ENCODE results near the gene KIDINS220.

KIDINS220 gene

DNA sequence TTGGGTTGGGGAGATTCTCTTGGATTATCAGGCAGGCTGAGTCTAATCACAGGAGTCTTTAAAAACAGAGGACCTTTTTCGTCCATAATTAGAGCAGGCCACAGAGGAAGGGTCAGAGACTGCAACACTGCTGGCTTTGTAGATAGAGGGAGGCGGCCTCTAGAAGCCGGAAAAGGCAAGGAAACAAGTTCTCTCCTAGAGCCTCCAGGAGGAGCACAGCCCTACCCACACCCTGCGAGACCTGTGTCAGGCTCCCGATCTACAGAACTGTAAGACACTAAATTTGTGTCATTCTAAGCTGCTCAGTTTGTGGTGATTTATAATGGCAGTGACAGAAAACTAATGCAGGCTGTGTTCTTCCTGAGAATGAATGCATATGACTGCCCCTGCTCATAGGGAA, 140.2 kb downstream of the KIDINS220 start:
- no peak for DNase-seq (ENCODE audit: low read depth in 2 of 2)

DNA sequence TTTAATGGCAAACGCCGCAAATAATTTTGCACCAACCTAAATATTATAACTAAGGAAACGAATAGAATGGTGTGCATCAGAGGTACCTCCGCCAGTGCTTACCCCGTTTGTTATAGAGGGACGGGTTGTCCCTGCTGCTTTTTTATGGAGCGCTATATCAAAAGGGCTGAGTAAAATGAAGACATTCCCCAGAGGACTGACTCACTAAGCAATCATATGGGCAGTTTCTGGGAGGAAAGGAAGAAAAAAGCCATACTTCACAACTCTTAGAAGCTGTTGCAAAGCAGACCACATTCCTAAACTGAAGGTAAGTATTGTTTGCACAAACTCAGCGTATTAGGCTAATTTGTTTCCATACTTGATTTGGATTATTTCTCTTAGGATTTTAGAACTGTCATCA, 142.7 kb downstream of the KIDINS220 start:
- DNase-seq (ENCODE audit: low read depth in 2 of 2) = no peak

DNA sequence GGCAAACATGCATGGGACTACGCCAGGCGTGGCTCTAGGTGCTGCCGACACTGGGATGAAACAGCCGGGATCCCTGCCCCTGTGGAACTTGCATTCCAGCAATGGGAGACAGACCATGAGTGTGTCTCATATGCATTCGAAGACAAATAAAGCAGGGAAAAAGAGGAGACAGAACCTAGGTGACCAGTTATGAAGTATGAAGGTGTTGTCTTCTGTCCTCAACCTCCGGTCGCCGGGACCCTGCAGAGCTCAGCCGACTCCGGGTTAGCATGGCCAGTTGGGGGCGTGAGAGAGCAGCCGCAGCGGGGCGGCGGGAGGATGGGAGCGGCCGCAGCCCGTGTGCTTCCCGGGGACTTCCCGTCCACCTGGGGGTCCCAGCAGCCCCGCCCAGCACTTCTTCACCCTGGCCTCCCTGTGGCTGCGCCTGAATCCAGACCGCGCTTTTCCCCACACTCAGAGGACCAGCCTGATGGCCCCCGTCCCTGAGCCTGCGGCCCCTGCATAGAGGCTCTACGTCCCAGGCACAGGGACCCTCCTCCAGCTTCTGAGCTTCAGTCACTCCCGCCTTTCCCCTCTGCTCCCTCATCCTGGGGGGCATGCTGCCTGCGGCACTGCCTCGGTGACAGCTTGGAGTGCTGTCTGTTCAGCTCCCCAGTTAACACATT, 144.1 kb downstream of the KIDINS220 start:
- no peak for DNase-seq (ENCODE audit: low read depth in 2 of 2)

DNA sequence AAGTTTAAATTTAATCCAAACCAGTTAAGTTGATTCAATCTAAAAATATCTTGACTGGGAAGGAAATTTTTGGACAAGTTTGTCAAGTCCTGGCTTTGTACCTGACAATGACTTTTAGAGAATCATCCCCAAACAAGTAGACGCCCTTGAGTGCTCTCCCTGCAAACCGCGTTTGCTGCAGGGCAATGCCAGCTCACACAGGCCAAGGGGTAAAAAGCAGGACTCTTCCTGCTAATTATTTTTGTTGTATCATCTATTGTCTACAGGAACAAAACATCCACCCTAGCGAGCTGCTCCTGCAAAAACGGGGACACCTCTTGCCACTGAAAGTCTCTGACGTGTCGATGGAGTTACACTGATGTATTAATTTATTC, 144.6 kb downstream of the KIDINS220 start:
- DNase-seq (ENCODE audit: low read depth in 2 of 2) = no peak

DNA sequence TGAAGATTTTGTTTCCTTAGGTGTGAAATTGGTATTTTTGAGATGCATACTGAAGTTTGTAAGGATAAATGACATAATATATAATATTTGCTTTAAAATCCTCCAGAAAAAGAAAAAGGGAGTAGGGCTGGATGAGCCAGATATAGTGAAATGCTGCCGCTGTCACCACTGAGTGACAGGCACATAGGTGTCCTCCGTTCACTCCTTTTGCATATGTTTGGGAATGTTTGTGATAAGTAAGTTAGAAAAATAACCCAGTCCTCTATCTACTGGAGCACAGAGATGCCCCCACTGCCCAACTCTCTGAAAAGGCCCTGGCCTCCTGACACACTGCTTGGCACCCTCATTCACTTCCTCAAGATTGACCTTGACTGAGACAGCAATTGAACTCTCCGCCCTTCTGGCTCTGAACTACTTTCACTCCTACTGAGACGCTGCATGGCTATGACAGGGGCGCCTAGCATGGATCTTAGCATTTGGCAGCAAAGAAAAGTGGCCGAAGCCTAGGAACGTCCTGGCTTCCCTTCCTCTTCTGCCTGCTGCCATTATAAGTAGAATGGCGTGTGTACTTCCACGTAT, 145.5 kb downstream of the KIDINS220 start:
- DNase-seq (ENCODE audit: low read depth in 2 of 2) = no peak

DNA sequence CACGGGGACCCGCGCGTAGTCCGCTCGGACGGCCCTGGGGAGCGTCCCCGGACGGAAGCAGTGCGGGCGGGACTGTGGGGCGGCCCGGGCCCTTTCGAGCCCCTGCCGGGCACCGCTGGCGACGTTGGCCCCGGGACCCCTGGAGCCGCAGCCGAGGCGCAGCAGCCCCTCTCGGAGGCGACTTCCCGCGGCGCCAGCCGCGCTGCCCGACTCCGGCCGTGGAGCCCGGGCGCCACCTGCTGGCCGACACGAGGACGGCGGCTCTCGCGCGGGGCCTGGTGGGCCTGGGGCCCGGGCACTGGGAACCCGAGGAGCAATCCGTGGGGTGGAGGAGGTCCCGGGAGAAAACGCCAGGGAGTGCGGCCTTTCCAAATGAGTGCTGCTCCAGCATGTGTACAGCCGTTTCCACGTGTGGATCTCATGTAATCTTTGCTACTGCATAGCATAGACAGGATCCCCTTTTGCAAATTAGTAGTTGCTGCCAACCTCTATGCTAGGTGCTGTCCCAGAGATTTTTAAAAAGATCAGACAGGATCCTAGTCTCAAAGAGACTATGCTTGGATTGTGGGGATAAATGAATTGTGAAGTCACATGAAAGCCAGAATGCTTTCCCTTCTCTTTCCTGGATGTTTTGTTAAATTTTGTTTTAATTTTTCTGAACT, 151.6 kb downstream of the KIDINS220 start:
- peak in 1 of 2 donors; percentile 66 for DNase-seq (ENCODE audit: low read depth in 2 of 2)

DNA sequence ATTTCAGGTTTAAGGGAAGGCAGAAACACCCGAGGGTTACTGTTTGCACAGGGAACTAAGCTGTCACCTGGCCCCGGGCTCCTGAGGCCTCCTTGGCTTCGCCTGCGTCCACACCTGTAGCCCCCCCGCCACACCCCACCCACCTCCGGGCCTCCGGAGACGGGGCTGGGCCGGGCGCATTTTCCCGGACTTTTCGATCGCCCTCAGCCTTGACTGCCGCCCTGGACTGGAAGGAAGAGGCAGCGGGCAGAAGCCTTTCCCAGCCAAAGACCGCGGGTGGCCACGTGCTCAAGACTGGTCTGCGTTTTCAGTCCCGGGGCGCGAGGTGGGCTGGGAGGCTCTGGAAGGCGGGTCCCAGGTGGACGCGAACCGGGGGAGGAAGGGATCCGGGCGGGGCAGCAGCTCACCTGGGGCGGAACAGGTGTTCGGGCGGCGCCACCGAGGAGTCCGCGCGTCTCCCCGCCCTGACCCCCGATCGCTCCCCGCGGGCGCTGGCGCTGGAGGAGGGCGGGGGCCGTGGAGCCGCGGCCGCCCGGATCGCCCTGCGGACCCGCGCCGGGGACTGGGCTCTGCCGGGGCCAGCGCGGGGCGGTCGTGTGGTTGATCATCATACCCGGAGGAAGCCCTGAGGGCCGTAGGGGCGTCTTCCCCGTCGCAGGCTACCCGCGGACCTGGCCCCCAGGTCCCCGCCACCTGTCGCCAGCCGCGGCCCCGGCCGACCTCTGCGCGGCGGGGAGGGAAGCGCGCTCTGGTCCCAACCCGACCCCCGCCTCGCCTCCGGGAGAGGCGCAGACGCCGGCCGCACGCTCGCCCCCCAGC, 152.3 kb downstream of the KIDINS220 start:
- DNase-seq (ENCODE audit: low read depth in 2 of 2) = no peak

DNA sequence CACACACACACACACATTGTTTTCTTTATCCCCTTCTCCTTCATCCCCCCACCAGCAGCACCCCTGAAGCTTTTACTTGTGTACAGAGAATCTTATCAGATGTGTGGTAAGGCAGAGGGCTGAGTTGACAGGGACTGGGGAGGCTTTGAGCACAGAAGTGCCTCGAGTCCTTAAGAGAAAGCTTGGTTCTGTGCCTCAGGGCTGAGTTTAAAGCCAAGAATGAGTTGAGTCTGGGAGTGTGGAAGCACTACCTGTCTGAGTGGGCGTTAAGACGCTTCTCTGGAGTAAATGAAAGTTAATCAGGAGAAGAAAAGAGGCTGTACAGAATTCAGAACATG, 152.9 kb downstream of the KIDINS220 start:
- DNase-seq (ENCODE audit: low read depth in 2 of 2) = no peak

DNA sequence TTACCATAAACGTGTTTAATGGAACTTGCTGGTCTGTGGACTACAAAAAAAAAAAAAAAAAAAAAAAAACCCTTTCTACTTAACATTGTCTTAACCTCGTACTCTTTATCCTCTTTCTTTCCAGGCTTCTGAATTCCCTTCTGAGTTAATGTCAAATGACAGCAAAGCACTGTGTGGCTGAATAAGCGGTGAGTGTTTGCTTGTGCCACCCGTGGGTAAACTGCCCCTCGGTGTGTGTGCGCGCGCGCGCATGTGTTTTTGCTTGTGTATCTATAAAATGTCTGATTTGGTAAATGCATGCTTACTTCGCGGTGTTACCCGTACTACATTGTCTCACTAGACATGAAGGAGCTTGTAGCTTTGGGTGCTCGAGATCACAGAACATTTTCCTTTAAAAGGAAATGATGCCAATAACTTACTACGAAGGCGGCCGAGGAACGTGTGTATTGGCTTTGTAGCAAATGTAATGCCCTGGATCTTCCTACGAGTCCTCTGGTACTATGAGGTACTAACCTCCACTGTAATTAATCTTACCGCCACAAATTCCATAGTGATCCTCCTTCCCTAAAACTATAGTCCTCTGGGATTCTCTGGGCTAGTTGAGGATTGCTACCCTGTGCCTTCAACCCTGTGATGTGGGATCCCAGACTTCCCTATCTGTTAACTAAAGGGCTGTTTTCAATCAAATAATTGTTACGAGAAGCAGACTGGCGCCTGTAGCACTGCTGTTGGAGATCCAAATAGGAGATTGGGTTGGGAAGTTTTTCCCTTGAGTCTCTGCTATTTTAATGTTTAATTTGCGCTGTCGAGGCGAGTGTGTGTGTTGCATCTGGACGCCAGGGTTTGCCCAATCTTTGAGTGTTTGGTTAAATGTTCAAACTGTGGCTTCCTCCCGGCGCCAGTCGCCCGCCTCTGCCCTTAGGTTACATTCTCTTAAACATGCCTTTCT, 154.4 kb downstream of the KIDINS220 start:
- DNase-seq (ENCODE audit: low read depth in 2 of 2) = no peak

DNA sequence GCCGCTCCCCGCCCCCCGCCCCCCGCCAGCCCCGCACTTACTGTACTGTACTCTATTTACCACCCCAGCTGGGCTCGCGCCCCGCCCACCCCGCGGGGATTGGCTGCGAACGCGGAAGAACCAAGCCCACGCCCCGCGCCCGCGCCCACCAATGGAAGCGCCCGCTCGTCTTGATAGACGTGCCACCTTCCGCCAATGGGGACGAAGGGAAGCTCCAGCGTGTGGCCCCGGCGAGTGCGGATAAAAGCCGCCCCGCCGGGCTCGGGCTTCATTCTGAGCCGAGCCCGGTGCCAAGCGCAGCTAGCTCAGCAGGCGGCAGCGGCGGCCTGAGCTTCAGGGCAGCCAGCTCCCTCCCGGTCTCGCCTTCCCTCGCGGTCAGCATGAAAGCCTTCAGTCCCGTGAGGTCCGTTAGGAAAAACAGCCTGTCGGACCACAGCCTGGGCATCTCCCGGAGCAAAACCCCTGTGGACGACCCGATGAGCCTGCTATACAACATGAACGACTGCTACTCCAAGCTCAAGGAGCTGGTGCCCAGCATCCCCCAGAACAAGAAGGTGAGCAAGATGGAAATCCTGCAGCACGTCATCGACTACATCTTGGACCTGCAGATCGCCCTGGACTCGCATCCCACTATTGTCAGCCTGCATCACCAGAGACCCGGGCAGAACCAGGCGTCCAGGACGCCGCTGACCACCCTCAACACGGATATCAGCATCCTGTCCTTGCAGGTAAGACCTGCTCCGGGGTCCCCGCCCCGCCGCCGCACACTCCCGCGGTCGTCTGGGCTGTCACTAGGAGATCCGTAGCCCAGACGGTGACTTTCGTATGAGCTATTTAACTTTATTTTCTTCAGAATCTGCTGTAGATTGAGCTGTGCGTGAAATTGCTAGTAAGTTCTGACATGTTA, 155.4 kb downstream of the KIDINS220 start, which contains the start of gene ID2:
Gene ID2 (plus strand): TSS at position 271 of the 907 bp plus-strand sequence. CDS start 110 bp downstream, at position 381.
- peak; percentile 96 to 99 for DNase-seq (ENCODE audit: low read depth in 2 of 2)

DNA sequence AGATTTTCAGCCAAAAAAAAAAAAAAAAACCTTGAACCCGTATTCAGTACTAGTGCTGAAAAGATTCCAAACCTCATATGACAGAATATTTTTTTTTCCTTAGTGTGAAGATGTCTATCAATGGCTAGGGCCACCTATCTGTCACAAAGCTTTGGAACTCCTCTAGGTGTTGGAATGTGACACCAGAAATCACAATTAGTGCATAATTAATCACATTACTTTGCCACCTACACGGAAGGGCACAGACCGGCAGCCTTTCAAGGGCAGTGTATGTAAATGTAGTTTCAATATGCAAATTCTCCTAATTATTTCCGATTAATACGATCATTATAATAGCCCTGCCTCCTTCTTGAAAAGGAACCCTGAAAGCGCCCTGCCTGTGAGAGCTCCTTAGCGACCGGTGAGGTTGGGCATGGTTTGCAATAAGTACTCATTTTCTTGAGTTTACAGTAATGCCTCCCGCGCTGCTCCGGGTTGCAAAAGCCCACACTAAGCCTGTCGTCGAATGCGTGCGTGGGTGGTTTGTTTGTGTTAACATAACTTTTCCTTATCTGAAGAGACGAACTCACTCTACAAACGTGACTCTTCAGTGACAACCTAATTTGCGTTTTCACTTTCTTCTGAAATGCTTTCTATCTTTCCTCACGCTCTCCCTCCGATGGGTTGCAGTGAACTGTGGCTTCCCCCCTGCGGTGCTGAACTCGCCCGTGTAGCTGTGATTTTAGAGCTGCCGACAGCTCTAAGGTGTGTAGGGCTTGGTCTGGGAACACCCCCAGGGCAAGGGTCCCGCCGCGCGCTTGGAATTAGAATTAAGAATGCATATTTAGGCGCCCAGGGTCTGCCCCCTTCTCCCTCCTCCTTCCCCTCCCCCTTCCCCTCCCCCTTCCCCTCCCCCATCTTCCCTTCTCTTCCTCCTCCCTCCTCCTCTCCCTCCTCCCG, 156.3 kb downstream of the KIDINS220 start:
- DNase-seq (ENCODE audit: low read depth in 2 of 2) = peak; percentile 54 to 71

DNA sequence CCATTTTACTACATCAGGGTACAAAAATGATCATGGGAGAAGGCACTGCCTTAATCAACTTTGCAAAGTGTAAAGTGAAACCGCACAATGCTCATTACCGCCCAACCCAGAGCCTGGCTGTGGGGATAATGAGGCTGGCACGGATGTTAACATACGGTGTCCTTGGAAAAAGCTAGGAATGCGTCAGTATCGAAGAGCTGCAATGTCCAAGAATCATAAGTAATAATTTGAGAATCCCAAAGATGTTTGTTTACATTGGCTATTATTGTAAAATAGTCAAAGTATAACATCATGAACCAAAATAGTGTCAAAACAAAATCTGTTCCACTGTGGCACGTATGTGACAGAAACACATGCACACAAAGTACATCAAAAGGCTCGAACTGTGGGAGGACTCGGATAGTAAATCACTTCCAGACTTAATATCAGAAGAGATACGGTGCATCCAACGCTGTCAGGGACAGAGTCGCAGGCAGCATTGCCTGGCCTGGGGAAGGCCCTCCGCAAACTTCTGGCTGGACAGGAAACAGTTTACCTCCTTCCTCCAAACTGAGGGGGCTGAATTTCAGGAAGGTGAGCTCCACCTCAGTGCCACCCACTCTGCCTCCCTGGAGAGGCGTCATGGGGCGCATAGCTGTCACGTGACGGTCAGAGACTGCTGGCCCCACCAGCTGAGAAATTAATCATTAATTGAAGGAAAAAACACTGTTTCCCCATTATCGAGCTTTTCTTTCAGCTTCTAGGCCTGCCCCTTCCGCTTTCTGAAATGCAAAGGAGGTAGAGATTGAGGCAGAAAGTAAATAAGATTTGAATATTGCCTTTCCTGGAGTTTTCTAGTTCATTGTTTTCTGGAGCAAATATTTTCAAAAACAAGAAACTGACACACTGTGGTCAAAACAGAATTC, 157.3 kb downstream of the KIDINS220 start:
- no peak for DNase-seq (ENCODE audit: low read depth in 2 of 2)

DNA sequence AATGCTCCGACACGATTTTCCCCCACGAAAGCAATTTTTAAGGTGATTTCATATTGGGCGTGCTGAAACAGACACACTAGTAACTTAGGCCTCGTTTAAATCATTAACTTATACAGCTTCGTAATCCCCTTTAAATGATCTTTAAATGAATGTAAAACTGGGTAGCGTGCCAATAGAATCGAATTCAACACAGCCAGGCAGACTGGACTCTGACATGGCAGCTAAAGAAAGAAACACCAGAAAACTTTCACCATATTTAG, 157.9 kb downstream of the KIDINS220 start:
- DNase-seq (ENCODE audit: low read depth in 2 of 2) = no peak

All from stimulated activated CD8-positive, alpha-beta memory T cell treated with anti-CD3 and anti-CD28 coated beads, Interleukin-15, amount 100 ng/mL, for 4 hours (primary cell).